ENCODE measurements around the gene PTCD1.

DNA sequence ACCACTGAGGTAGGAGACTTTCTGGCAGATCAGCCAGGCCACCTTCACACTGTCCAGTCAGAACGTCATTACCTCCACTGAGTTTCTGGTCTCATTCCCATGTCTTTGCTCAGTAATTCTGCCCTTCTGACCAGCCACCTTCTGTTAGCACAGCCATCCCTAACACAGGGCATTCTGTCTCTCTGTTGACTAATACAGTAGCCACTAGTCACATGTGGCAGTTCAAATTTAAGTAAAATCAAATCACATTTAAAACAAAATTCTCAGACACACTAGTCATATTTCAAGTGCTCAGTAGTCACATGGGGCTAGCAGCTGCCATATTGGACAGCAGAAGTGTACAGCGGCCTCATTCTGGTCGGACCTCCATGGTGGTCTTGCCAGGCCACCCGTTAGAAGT, 7.5 kb upstream of the PTCD1 start:
- TF ChIP-seq EZH2 (IDR thresholded peaks at IDR 0.05) (no peak), POLR2AphosphoS5 (IDR thresholded peaks at IDR 0.05; ENCODE audit: borderline replicate concordance, low read depth, low read length) (no peak), FOXP2 (optimal IDR thresholded peaks at IDR 0.05; ENCODE audit: control extremely low read depth, extremely low read length, insufficient read depth) (no peak)

All from SK-N-MC (cell line).